PFSK-1 (cell line): ENCODE data around the gene RANBP1.

Experiments
- POLR2AphosphoS5 ChIP-seq: IDR thresholded peaks from 2 replicates; pipeline ENCODE4 v1.6.1; 2012; ENCODE audit warnings: low read depth, mild to moderate bottlenecking, control low read depth, low read length, moderate library complexity
- SIN3A ChIP-seq: IDR thresholded peaks from 2 replicates; pipeline ENCODE4 v1.6.1; 2012; ENCODE audit warnings: mild to moderate bottlenecking, low read length, moderate library complexity, borderline replicate concordance; ENCODE audit not compliant: insufficient read depth
- TF ChIP-seq, protein P1 (sequence below), 2 experiments: IDR thresholded peaks; 2 replicates each; pipeline versions ENCODE4 v1.6.1 to v1.8.0; 2011 to 2012; ENCODE audit warnings: low read depth in 2 of 2, low read length in 2 of 2, control low read depth in 1 of 2, inconsistent platforms in 1 of 2, mild to moderate bottlenecking in 1 of 2, moderate library complexity in 1 of 2; ENCODE audit not compliant: insufficient read depth in 1 of 2

DNA sequence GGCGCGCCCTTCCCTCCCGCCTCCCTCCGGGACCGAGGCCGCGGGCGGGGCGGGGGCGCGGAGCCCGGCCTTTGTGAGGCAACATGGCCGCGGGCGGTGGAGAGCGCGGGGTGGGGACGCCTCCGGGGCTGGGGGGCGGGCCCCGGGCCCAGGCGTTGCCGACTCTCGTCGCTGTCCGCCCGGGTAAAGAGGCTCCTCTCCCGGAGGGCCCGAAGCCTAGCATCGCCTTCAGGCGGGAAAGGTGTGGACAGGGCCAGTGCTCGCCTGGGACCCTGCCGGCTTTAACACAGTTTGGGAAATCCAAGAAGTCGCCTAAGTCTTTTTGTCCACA lies 35.5 kb upstream of the RANBP1 start:
- TF ChIP-seq SIN3A (no peak), POLR2AphosphoS5 (no peak)
- TF ChIP-seq, protein P1, sequence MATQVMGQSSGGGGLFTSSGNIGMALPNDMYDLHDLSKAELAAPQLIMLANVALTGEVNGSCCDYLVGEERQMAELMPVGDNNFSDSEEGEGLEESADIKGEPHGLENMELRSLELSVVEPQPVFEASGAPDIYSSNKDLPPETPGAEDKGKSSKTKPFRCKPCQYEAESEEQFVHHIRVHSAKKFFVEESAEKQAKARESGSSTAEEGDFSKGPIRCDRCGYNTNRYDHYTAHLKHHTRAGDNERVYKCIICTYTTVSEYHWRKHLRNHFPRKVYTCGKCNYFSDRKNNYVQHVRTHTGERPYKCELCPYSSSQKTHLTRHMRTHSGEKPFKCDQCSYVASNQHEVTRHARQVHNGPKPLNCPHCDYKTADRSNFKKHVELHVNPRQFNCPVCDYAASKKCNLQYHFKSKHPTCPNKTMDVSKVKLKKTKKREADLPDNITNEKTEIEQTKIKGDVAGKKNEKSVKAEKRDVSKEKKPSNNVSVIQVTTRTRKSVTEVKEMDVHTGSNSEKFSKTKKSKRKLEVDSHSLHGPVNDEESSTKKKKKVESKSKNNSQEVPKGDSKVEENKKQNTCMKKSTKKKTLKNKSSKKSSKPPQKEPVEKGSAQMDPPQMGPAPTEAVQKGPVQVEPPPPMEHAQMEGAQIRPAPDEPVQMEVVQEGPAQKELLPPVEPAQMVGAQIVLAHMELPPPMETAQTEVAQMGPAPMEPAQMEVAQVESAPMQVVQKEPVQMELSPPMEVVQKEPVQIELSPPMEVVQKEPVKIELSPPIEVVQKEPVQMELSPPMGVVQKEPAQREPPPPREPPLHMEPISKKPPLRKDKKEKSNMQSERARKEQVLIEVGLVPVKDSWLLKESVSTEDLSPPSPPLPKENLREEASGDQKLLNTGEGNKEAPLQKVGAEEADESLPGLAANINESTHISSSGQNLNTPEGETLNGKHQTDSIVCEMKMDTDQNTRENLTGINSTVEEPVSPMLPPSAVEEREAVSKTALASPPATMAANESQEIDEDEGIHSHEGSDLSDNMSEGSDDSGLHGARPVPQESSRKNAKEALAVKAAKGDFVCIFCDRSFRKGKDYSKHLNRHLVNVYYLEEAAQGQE (IDR thresholded peaks at IDR 0.05; ENCODE audit: insufficient read depth in 1 of 2, low read depth in 2 of 2, low read length in 2 of 2) = no peak
